Measurements from ENCODE around the gene SLC2A9.

Gene SLC2A9

DNA sequence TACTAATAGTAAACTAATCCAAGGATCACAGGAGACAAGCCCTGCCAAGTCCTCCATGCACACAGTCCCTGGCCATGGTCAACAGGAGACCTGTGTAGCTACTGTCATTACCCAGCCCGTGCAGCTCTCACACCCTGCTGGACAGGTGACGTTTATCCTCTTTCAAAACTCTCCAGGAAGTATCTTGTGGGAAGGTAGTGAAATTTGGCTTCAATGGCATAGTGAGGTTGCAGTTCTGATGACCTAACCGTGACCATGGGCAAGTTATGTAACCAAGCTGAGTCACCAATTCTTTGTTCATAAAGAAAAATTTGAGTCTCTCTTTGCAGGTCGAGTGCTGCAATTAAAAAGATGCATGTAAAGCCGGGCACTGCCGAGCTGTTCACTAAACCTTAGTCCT is 11.3 kb upstream of the SLC2A9 start:
- Mint-ChIP-seq H3K36me3 (ENCODE audit: low read depth) (no peaks in the 10 kb centered on the region), H3K27me3 (ENCODE audit: low read depth) (no peaks in the 10 kb centered on the region), H3K4me1 (ENCODE audit: low read depth) (peaks cover 12% of the 10 kb centered on the region), H3K27ac (no peak overlapping the region), H3K4me3 (no peak overlapping the region), H3K9me3 (no peaks in the 10 kb centered on the region)

DNA sequence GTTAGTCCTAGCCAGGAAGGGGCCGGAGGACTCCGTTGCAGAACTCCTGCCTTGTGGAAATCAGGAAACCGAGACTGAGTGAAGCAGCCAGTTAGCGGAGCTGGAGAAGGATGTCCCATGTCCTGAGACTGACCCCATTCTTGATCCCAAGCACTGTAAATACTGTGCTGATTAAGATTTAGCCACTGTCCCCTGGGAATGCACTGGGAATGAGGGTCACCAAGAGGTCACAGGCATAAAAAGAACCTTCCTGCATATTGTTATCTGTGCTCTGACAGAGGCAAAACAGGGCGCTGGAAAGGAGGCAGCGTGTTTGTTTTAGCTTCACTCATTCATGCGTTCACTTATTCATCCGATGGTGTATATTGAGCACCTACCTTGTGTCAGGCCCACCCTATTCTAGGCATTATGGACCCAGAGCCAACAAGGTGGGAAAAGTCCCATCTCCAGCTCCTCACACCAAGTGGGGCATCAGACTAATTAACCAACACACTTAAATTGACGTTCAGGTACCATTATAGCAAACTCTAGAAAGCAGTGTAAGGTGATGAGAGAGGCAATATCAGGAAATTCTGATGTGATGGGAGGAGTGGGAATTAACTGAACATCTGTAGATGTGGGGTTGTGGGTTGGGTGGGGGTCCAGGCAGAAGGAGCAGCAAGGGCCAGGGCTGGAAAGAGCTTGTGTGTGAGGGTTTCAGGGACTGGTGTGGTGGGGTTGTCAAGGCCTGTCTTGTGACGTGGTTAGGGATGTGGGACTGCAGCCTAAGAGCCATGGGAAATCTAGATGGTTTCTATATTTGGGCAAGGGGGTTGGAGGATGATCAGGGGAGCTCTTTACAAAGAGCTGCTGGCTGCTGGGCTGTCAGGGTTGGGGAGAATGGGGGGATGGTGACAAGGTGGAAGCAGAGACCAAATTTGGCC is 10.6 kb upstream of the SLC2A9 start:
- Mint-ChIP-seq H3K36me3 (ENCODE audit: low read depth) (no peaks in the 10 kb centered on the region), H3K4me3 (no peak overlapping the region), H3K27ac (no peak overlapping the region)

GRCh38 chr4:10030972-10031667 is 9.8 kb upstream of the SLC2A9 start:
- Mint-ChIP-seq H3K4me1 (ENCODE audit: low read depth) (peaks cover 12% of the 10 kb centered on the region), H3K27me3 (ENCODE audit: low read depth) (peaks cover 4% of the 10 kb centered on the region), H3K36me3 (ENCODE audit: low read depth) (no peaks in the 10 kb centered on the region), H3K27ac (no peak overlapping the region), H3K4me3 (no peak overlapping the region), H3K9me3 (no peaks in the 10 kb centered on the region)

More for the DNA sequence above, 10.6 kb upstream of the SLC2A9 start:
- Mint-ChIP-seq H3K27me3 (ENCODE audit: low read depth) (peaks cover 4% of the 10 kb centered on the region), H3K4me1 (ENCODE audit: low read depth) (peaks cover 12% of the 10 kb centered on the region), H3K9me3 (no peaks in the 10 kb centered on the region)

DNA sequence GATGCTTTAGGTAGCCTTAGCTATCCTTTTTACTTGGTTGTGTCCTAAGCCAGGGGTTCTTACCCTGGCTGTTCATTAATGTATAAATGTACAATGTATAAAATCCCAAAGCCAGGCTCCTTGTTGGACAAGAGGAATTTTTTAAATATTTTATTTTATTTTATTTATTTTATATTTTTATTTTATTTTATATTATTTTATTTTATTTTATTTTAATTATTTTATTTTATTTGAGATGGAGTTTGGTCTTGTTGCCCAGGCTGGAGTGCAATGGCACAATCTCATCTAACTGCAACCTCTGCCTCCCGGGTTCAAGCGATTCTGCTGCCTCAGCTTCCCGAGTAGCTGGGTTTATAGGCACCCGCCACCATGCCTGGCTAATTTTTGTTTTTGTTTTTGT is 8.1 kb upstream of the SLC2A9 start:
- H3K9me3 Mint-ChIP-seq: no peaks in the 10 kb centered on the region

GRCh38 chr4:10028910-10029309 is 7.6 kb upstream of the SLC2A9 start:
- Mint-ChIP-seq H3K27me3 (ENCODE audit: low read depth) (peaks cover 10% of the 10 kb centered on the region), H3K27ac (no peak overlapping the region), H3K4me3 (no peak overlapping the region), H3K4me1 (ENCODE audit: low read depth) (peaks cover 12% of the 10 kb centered on the region), H3K9me3 (no peaks in the 10 kb centered on the region), H3K36me3 (ENCODE audit: low read depth) (no peaks in the 10 kb centered on the region)

More for the DNA sequence above, 8.1 kb upstream of the SLC2A9 start:
- H3K4me1 Mint-ChIP-seq (ENCODE audit: low read depth): peaks cover 12% of the 10 kb centered on the region
- no peak overlapping the region for H3K27ac Mint-ChIP-seq
- H3K4me3 Mint-ChIP-seq: no peak overlapping the region
- H3K27me3 Mint-ChIP-seq (ENCODE audit: low read depth): peaks cover 10% of the 10 kb centered on the region
- H3K36me3 Mint-ChIP-seq (ENCODE audit: low read depth): no peaks in the 10 kb centered on the region

DNA sequence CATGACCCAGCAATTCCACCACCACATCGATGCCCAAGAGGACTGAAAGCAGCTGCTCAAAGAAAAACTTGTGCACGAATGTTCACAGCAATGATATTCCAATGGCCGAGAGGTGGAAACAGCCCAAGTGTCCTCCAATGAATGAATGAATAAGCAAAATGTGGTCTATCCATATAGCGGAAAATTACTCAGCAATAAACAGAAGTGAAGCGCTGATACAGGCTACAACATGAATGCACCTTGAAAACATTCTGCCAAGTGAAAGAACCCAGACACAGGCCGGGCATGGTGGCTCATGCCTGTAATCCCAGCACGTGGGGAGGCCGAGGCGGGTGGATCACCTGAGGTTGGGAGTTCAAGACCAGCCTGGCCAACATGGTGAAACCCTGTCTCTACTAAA is 5.2 kb upstream of the SLC2A9 start:
- Mint-ChIP-seq H3K4me3 (no peak overlapping the region), H3K27ac (no peak overlapping the region), H3K27me3 (ENCODE audit: low read depth) (peaks cover 10% of the 10 kb centered on the region), H3K36me3 (ENCODE audit: low read depth) (no peaks in the 10 kb centered on the region), H3K9me3 (no peaks in the 10 kb centered on the region), H3K4me1 (ENCODE audit: low read depth) (no peaks in the 10 kb centered on the region)

GRCh38 chr4:10025230-10025806 is 4.0 kb upstream of the SLC2A9 start:
- peaks cover 10% of the 10 kb centered on the region for H3K27me3 Mint-ChIP-seq (ENCODE audit: low read depth)
- H3K4me3 Mint-ChIP-seq: no peak overlapping the region
- no peak overlapping the region for H3K27ac Mint-ChIP-seq
- H3K36me3 Mint-ChIP-seq (ENCODE audit: low read depth): no peaks in the 10 kb centered on the region
- no peaks in the 10 kb centered on the region for H3K4me1 Mint-ChIP-seq (ENCODE audit: low read depth)
- no peaks in the 10 kb centered on the region for H3K9me3 Mint-ChIP-seq

DNA sequence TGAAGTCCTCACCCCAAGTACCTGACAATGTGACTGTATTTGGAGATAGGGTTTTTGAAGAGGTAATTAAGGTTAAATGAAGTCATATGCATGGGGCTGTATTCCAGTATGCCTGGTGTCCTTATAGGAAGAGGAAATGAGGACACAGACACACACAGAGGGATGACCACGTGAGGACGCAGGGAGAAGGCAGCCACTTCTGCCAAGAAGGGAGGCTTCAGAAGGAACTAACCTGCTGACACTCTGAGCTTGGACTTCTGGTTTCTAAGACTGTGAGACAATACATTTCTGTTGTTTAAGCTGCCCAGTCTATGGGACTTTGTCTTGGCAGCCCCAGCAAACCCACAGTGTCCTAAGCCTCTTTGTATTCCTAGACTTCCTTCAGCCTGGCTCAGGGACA is 3.0 kb upstream of the SLC2A9 start:
- H3K9me3 Mint-ChIP-seq: no peaks in the 10 kb centered on the region
- H3K27ac Mint-ChIP-seq: no peak overlapping the region
- H3K4me1 Mint-ChIP-seq (ENCODE audit: low read depth): peaks cover 3% of the 10 kb centered on the region
- H3K36me3 Mint-ChIP-seq (ENCODE audit: low read depth): no peaks in the 10 kb centered on the region
- H3K27me3 Mint-ChIP-seq (ENCODE audit: low read depth): peaks cover 10% of the 10 kb centered on the region
- H3K4me3 Mint-ChIP-seq: no peak overlapping the region

DNA sequence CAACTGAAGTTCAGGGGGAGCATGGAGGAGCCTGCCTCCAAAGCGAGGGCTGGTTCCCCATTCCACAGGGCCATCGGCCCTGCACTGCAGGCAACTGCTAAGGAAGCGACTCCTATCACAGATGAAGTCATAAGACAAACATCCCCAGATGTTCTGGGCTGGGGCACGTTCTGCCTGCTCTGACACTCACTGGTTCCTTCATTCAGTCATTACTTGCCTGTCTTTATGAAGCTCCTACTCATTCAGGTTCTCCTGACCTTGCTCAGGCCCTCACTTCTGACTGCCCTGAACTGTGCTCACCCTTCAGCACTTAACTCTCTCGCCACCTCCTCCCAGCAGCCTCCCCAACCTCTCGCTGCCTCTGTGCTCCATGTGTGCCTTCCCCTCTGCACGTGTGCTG is 2.5 kb upstream of the SLC2A9 start:
- Mint-ChIP-seq H3K27me3 (ENCODE audit: low read depth) (peaks cover 10% of the 10 kb centered on the region), H3K4me1 (ENCODE audit: low read depth) (peaks cover 7% of the 10 kb centered on the region), H3K36me3 (ENCODE audit: low read depth) (no peaks in the 10 kb centered on the region), H3K4me3 (no peak overlapping the region), H3K9me3 (no peaks in the 10 kb centered on the region), H3K27ac (no peak overlapping the region)

DNA sequence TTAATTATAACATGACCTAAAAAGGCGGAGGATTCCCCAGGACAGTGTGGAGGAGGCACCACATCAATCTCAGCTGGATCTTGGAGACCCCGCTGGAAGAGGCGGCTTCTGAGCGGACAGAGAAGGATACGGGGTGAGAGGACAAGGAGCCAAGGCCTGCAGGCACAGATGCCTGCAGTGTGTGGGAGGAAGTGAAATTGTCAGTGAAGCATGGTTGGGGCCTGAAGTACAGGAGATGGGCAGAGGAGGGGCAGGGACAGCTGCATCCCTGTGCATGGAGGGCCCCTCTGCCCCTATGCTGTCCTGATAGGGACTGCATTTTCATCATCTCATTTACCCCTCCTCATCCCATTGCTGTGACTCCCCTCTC is 1.7 kb upstream of the SLC2A9 start:
- no peaks in the 10 kb centered on the region for H3K36me3 Mint-ChIP-seq (ENCODE audit: low read depth)
- peaks cover 10% of the 10 kb centered on the region for H3K27me3 Mint-ChIP-seq (ENCODE audit: low read depth)
- H3K4me3 Mint-ChIP-seq: no peak overlapping the region
- H3K27ac Mint-ChIP-seq: no peak overlapping the region
- H3K4me1 Mint-ChIP-seq (ENCODE audit: low read depth): peaks cover 8% of the 10 kb centered on the region
- no peaks in the 10 kb centered on the region for H3K9me3 Mint-ChIP-seq

DNA sequence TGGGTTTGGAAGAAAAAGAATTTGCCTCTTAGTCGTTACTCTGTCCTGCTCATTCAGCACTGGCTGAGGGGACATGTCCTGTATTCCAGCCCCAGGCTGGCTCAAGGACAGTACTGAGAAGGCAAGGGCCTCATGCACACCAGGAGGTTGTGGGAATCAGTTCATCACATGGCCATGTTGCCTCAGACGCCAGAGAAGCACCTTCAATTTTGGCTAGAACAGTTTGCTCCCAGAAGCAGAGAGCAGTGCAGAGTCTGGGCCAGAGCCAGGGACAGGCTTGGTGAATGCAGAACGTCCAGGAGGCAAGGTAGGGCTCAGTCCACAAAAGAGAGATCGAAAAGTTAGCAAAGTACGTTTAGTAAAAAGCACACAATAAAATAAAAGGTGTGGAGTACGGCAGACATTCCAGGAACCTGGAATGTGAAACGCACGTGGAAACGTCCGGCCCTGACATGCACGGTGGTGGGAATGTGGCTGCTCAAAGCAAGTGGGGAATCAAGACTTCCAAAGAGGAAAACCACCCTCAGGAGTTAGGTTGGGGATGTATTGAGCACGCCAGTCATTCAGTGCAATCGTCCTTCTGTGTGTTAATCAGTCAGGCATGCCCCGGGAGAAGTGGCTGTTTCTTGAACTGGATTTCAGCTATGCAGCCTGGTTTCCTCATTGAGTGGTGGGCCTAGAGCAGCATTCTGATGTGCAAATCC is 1.2 kb upstream of the SLC2A9 start:
- H3K4me3 Mint-ChIP-seq: no peak overlapping the region
- H3K9me3 Mint-ChIP-seq: no peaks in the 10 kb centered on the region
- peaks cover 8% of the 10 kb centered on the region for H3K4me1 Mint-ChIP-seq (ENCODE audit: low read depth)
- peaks cover 10% of the 10 kb centered on the region for H3K27me3 Mint-ChIP-seq (ENCODE audit: low read depth)
- no peaks in the 10 kb centered on the region for H3K36me3 Mint-ChIP-seq (ENCODE audit: low read depth)
- no peak overlapping the region for H3K27ac Mint-ChIP-seq

DNA sequence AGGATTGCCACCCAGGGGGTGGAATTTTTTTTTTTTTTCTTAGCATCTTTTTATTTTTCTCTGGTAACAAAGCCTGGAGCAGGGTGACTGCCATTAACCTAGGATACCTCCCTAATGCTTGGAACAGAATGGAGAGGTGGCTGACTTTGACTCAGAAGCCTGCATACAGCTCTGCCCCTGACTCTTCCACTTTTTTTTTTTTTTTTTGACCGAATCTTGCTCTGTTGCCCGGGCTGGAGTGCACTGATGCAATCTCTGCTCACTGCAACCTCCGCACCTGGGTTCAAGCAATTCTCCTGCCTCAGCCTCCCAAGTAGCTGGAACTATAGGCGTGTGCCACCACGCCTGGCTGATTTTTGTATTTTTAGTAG is 341 bp upstream of the SLC2A9 start:
- Mint-ChIP-seq H3K9me3 (no peaks in the 10 kb centered on the region), H3K4me1 (ENCODE audit: low read depth) (peaks cover 8% of the 10 kb centered on the region), H3K4me3 (no peak overlapping the region), H3K27me3 (ENCODE audit: low read depth) (peaks cover 5% of the 10 kb centered on the region), H3K27ac (no peak overlapping the region), H3K36me3 (ENCODE audit: low read depth) (no peaks in the 10 kb centered on the region)

GRCh38 chr4:10020106-10020505 is 1.2 kb downstream of the SLC2A9 start:
- Mint-ChIP-seq H3K4me1 (ENCODE audit: low read depth) (peaks cover 9% of the 10 kb centered on the region), H3K36me3 (ENCODE audit: low read depth) (no peaks in the 10 kb centered on the region), H3K9me3 (no peaks in the 10 kb centered on the region), H3K27me3 (ENCODE audit: low read depth) (no peaks in the 10 kb centered on the region), H3K27ac (peak overlapping the region; percentile 97), H3K4me3 (peak overlapping the region; percentile 31)

- Mint-ChIP-seq H3K4me1 (ENCODE audit: low read depth) (peaks cover 11% of the 10 kb centered on the region), H3K27ac (peak overlapping the region; percentile 97)
These were observed 1.7 kb downstream of the SLC2A9 start for GRCh38 chr4:10019521-10020051.

More at GRCh38 chr4:10019521-10020051, 1.7 kb downstream of the SLC2A9 start:
- H3K9me3 Mint-ChIP-seq: no peaks in the 10 kb centered on the region
- H3K27me3 Mint-ChIP-seq (ENCODE audit: low read depth): no peaks in the 10 kb centered on the region
- H3K36me3 Mint-ChIP-seq (ENCODE audit: low read depth): no peaks in the 10 kb centered on the region
- H3K4me3 Mint-ChIP-seq: peak overlapping the region; percentile 89

Measured in T-helper 1 cell treated with Interleukin-12 subunit alpha and Interleukin-12 subunit beta and Interleukin-4 antibody, amounts not matched to agents 30 μg/mL and 1 μg/mL, for 36 hours (primary cell).